HEK293T (cell line): ENCODE measurements around the gene IGFBP3.

ENCODE experiments used
- ARNT ChIP-seq: fragments of 450-650 bp; IDR thresholded peaks from 2 replicates; pipeline ENCODE4 v1.6.1; 2017; ENCODE audit warnings: mild to moderate bottlenecking
- BHLHE40 ChIP-seq: fragments of 450-650 bp; IDR thresholded peaks from 2 replicates; pipeline ENCODE4 v1.6.1; 2016; ENCODE audit warnings: mild to moderate bottlenecking, moderate library complexity, borderline replicate concordance
- FOXA1 ChIP-seq: fragments of 450-650 bp; IDR thresholded peaks from 2 replicates; pipeline ENCODE4 v1.6.1; 2016; ENCODE audit warnings: mild to moderate bottlenecking
- FOXK2 ChIP-seq: fragments of 450-650 bp; IDR thresholded peaks from 2 replicates; pipeline ENCODE4 v1.6.1; 2016; ENCODE audit warnings: mild to moderate bottlenecking
- FOXM1 ChIP-seq: fragments of 450-650 bp; IDR thresholded peaks from 2 replicates; pipeline ENCODE4 v1.6.1; 2017; ENCODE audit warnings: mild to moderate bottlenecking, borderline replicate concordance
- L3MBTL2 ChIP-seq: fragments of 450-650 bp; conservative IDR thresholded peaks from 2 replicates; pipeline ENCODE4 v1.6.1; 2016; ENCODE audit warnings: mild to moderate bottlenecking
- LEF1 ChIP-seq: fragments of 450-650 bp; IDR thresholded peaks from 2 replicates; pipeline ENCODE4 v1.6.1; 2017; ENCODE audit warnings: mild to moderate bottlenecking, borderline replicate concordance
- SP1 ChIP-seq: fragments of 450-650 bp; IDR thresholded peaks from 2 replicates; pipeline ENCODE4 v1.6.1; 2017
- SUZ12 ChIP-seq: fragments of 450-650 bp; IDR thresholded peaks from 2 replicates; pipeline ENCODE4 v1.6.1; 2016; ENCODE audit warnings: mild to moderate bottlenecking
- TARDBP ChIP-seq: fragments of 450-650 bp; IDR thresholded peaks from 2 replicates; pipeline ENCODE4 v1.6.1; 2016
- TF ChIP-seq, protein P1 (sequence below): fragments of 450-650 bp; IDR thresholded peaks from 2 replicates; pipeline ENCODE4 v1.6.1; 2016

DNA sequence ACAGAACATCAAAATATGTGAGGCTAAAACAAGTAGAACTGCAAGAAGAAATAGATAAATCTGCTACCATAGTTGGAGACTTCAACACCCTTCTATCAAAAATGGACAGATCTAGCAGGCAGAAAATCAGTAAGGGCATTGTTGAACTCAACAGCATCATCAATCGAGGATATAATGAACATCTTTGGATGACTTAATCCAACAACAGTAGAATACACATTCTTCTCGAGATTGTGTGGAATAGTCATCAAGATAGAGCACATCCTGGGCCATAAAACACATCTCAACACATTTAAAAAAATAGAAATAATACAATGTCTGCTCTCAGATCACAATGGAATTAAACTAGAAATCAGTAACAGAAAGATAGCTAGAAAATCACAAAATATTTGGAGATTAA, 22.9 kb downstream of the IGFBP3 start:
- TF ChIP-seq ARNT, result no peak
- no peak for TF ChIP-seq L3MBTL2
- no peak for TF ChIP-seq SP1
- TF ChIP-seq FOXK2, result no peak
- TF ChIP-seq LEF1, result no peak
- no peak for TF ChIP-seq TARDBP
- no peak for TF ChIP-seq BHLHE40
- no peak for TF ChIP-seq SUZ12
- TF ChIP-seq, protein P1, sequence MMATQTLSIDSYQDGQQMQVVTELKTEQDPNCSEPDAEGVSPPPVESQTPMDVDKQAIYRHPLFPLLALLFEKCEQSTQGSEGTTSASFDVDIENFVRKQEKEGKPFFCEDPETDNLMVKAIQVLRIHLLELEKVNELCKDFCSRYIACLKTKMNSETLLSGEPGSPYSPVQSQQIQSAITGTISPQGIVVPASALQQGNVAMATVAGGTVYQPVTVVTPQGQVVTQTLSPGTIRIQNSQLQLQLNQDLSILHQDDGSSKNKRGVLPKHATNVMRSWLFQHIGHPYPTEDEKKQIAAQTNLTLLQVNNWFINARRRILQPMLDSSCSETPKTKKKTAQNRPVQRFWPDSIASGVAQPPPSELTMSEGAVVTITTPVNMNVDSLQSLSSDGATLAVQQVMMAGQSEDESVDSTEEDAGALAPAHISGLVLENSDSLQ, result no peak
- no peak for TF ChIP-seq FOXA1
- TF ChIP-seq FOXM1, result no peak
